ENCODE data around the gene PROCA1. TPM values are rescaled to one million over a fixed set of nuclear protein-coding genes. Genes with fewer than 3 reads are reported as not detected.
"Not testable (repeated sequence)": the region's sequence is repeated elsewhere in the genome, so short reads cannot be mapped to it uniquely, and the experiment has no call there.

PROCA1 gene
- total RNA-seq, 1 donor from 2014 or later = 1.3 TPM

- ATAC-seq (ENCODE audit: poor library complexity) (peak; percentile 6), DNase-seq (peak; percentile 54)
- intact Hi-C loops (cut with DNase I) = no loop called here
Observed at GRCh38 chr17:28744972-28745785, 33.5 kb upstream of the PROCA1 start.

GRCh38 chr17:28744104-28744971 lies 32.6 kb upstream of the PROCA1 start:
- ATAC-seq (ENCODE audit: poor library complexity) (peak; percentile 23), DNase-seq (peak; percentile 56)
- intact Hi-C loops (cut with DNase I) = no loop called here

DNA sequence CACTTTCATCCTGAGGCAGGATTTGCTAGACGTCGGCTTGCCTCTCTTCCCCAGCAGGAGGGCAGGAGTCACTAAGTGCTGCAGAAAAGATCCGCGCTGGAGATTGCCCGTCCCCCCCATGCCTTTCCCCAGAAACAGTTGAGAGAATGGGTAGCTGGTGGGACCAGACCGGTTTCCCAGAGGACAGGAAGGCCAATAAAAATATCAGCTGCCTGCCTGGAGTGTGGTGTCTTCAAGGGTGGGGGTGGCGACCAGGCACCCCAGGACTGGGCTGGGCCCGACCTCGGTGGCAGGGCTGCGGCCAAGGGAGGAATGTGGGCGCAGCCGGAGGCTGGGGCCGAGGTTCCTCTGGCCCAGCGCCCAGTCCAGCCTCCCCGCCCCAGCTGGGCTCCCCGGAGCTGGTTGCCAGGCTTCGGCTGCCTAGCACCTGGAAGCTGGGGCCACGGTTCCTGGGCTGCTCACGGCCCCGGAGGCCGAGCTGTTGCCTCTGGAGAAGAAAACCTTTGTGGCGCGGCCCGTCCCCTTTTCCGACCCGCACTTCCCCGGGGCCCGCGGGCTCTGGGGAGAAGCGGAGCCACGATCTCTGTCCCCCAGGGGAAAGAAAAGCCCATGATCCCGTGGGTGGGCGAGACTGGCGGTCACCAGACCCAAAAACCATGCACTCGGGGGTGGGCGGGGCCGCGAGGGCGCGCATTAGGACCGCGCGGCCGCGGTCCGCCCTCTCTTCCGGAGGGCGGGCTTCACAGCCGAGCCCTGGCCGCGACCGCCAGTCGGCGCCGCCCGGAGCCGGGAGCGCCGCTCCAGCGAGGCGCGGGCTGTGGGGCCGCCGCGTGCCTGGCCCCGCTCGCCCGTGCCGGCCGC lies 31.8 kb upstream of the PROCA1 start, which contains the start of gene TRAF4:
Gene TRAF4 (plus strand): TSS at position 769 of the 861 bp plus-strand sequence. CDS start 102 bp downstream, outside the sequence.
- intact Hi-C loops (cut with DNase I) = no loop called here
- DNase-seq (peak; percentile 89), ATAC-seq (ENCODE audit: poor library complexity) (peak; percentile 94)

- intact Hi-C loops (cut with DNase I) = no loop called here
- peak; percentile 43 for DNase-seq
- ATAC-seq (ENCODE audit: poor library complexity) = no peak
Observed at GRCh38 chr17:28741358-28742349, 30.0 kb upstream of the PROCA1 start.

DNA sequence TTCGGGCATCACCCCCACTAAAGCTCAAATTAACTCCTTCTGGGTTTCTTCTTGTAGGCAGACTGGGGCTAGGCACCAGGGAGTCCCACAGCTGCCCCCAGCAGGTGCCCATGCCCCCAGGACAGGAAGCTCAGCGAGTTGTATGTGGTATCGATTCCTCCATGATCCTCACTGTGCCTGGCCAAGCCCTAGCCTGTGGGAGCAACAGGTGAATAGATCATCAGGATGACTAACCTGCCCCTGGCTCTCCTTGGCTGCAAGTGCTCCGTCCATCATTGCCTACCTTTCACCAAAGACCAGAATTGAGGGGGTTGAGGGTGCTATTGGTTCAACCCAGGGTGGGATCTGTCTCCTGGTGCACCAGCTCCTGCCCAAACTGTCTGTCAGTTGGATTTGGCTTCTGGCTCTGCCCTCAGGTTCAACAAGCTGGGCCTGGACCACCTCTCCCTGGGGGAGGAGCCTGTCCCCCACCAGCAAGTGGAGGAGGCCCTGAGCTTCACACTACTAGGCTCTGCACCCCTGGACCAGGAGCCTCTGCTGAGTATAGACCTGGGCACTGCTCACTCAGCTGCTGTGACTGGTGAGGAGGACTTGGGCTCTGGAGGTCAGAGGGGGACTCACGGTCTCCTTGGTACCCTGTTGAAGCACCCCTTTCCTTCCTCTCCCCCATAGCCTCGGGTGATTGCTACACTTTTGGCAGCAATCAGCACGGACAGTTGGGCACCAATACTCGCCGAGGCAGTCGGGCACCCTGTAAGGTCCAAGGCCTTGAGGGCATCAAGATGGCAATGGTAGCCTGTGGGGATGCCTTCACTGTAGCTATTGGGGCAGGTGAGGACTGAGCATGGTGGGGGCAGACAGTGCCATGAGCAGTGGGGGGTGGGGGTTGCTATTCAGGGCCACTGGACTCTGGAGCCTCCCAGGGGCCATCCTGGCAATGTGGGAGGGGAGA lies 29.0 kb upstream of the PROCA1 start:
- no peak for ATAC-seq (ENCODE audit: poor library complexity)
- intact Hi-C loops (cut with DNase I) = no loop called here
- peak; percentile 2 for DNase-seq

- DNase-seq = peak; percentile 3
- intact Hi-C loops (cut with DNase I) = no loop called here
- no peak for ATAC-seq (ENCODE audit: poor library complexity)
Observed at GRCh38 chr17:28738680-28739384, 27.1 kb upstream of the PROCA1 start.

GRCh38 chr17:28737770-28738679 lies 26.3 kb upstream of the PROCA1 start:
- ATAC-seq (ENCODE audit: poor library complexity) (no peak), DNase-seq (peak; percentile 20)
- intact Hi-C loops (cut with DNase I) = no loop called here

DNA sequence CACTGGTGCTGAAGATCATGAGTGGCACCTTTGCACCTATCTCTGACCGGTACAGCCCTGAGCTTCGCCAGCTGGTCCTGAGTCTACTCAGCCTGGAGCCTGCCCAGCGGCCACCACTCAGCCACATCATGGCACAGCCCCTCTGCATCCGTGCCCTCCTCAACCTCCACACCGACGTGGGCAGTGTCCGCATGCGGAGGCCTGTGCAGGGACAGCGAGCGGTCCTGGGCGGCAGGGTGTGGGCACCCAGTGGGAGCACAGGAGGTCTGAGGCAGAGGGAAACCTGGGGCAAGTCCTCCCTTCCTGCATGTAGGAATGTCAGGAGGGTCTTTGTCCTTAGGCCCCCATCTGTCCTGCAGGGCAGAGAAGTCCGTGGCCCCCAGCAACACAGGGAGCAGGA lies 25.6 kb upstream of the PROCA1 start:
- intact Hi-C loops (cut with DNase I) = no loop called here
- DNase-seq (peak; percentile 13), ATAC-seq (ENCODE audit: poor library complexity) (no peak)

GRCh38 chr17:28735913-28736769 lies 24.5 kb upstream of the PROCA1 start:
- DNase-seq; ATAC-seq (ENCODE audit: poor library complexity); intact Hi-C loops (cut with DNase I): not testable (repeated sequence)

DNA sequence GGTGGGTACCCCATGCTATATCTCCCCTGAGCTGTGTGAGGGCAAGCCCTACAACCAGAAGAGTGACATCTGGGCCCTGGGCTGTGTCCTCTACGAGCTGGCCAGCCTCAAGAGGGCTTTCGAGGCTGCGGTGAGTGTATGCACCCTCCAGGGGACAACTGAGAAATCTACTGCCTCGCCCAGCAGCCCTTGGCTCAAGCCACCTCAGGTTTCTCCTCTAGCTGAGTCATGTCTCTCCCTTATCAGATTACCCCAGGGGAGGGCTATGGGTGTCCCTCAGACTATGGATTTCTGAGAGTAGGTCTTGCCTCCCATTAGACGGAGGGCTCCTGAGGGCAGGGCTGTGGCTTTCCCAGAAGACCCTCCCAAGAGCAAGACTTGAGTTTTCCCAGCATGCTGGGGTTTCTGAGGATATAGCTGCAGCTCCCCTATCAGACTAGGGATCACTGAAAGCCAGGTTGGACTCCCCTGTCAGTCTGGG lies 23.6 kb upstream of the PROCA1 start:
- ATAC-seq (ENCODE audit: poor library complexity) (no peak), DNase-seq (peak; percentile 21)
- intact Hi-C loops (cut with DNase I) = no loop called here

DNA sequence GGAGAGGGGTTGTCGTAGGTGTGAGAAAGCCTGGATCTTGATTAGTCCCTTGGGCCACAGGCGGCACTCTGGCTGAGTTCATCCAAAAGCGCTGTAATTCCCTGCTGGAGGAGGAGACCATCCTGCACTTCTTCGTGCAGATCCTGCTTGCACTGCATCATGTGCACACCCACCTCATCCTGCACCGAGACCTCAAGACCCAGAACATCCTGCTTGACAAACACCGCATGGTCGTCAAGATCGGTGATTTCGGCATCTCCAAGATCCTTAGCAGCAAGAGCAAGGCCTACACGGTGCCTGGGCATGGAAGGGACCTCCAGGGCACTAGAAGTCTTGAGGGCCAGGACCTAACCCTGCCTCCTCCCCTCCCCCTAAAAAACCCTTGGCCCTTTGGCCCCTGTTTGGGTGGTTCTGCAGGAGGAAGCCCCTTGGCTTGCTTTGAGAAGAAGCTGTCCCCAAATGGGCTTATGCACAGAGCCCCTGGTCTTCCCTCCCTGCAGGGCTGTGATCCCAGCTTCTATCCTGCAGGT lies 23.1 kb upstream of the PROCA1 start:
- ATAC-seq (ENCODE audit: poor library complexity) (no peak), DNase-seq (peak; percentile 22)
- intact Hi-C loops (cut with DNase I) = no loop called here

GRCh38 chr17:28733346-28733745 lies 21.7 kb upstream of the PROCA1 start:
- no peak for DNase-seq
- ATAC-seq (ENCODE audit: poor library complexity) = no peak
- intact Hi-C loops (cut with DNase I) = no loop called here

- DNase-seq (no peak), ATAC-seq (ENCODE audit: poor library complexity) (no peak)
- intact Hi-C loops (cut with DNase I) = loop anchor here (5.0 to 10.0 kb wide), 2 partner anchors 222 to 375 kb away; partner anchors contain the start of gene PHF12
Observed at GRCh38 chr17:28729950-28730330, 18.3 kb upstream of the PROCA1 start.
